ENCODE measurements around the gene MACF1.

GRCh38 chr1:39435597-39435996 lies 231.1 kb downstream of the MACF1 start:
- no peak for TF ChIP-seq CTCF (IDR thresholded peaks at IDR 0.05)
- TF ChIP-seq POLR2AphosphoS5 (IDR thresholded peaks at IDR 0.05), result no peak
- no peak for TF ChIP-seq POLR2A (IDR thresholded peaks at IDR 0.05)

All from breast epithelium (tissue), 3 donors.